ENCODE data around the gene OR51B2.

Gene OR51B2

GRCh38 chr11:5280582-5281102 is 43.5 kb downstream of the OR51B2 start:
- DNase-seq = peak; percentile 16

- DNase-seq = no peak
These were observed 44.5 kb downstream of the OR51B2 start for GRCh38 chr11:5279471-5280090.

DNA sequence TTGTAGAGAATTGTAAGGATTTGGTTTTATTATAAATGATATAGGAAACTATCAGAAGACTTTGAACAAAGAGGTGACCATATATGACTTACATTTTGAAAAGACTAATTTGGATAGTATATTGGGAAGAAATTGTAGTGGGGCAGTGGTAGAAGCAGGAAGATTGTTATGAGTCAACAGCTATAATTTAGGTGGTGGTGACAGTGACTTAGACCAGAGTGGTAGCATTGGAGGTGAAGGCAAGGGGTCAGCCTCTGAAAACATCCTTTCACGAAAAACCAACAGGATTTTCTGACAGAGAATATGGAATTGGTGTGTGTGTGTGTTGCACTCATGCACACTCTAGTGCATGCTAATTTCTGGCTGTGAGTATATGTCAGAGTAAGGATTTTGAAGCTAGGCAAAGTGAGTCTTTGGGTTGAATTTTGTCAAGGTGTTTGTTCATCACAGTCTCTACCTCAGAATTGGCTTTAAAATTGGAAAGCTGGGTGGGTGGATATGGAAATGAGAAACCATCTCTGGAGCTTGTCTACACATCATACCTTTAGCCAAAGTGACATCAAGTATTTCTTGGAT is 46.2 kb downstream of the OR51B2 start:
- DNase-seq = no peak

- DNase-seq = no peak
These were observed 47.4 kb downstream of the OR51B2 start for GRCh38 chr11:5276697-5277096.

GRCh38 chr11:5275369-5276110 is 48.6 kb downstream of the OR51B2 start:
- no peak for DNase-seq

GRCh38 chr11:5274395-5274794 is 49.7 kb downstream of the OR51B2 start:
- DNase-seq = no peak
